Parietal lobe (tissue), 2 donors: Measurements from ENCODE around the gene HMGN1. TPM values are rescaled to one million over a fixed set of nuclear protein-coding genes. Genes with fewer than 3 reads are reported as not detected.

Experiments used
- small RNA-seq: library from RNA; depleted of rRNA; stranded (forward); fragments of <200 nt; gene quantifications from one replicate; pipeline ENCODE3, GENCODE V24; 2014; ENCODE audit warnings: low replicate concordance
- total RNA-seq: library from RNA; depleted of rRNA; stranded (reverse); fragments of >200 nt; gene quantifications from one replicate; pipeline ENCODE4 v1.2.3, GENCODE V29; 2014

The HMGN1 gene, protein sequence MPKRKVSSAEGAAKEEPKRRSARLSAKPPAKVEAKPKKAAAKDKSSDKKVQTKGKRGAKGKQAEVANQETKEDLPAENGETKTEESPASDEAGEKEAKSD
- total RNA-seq: 190 TPM

DNA sequence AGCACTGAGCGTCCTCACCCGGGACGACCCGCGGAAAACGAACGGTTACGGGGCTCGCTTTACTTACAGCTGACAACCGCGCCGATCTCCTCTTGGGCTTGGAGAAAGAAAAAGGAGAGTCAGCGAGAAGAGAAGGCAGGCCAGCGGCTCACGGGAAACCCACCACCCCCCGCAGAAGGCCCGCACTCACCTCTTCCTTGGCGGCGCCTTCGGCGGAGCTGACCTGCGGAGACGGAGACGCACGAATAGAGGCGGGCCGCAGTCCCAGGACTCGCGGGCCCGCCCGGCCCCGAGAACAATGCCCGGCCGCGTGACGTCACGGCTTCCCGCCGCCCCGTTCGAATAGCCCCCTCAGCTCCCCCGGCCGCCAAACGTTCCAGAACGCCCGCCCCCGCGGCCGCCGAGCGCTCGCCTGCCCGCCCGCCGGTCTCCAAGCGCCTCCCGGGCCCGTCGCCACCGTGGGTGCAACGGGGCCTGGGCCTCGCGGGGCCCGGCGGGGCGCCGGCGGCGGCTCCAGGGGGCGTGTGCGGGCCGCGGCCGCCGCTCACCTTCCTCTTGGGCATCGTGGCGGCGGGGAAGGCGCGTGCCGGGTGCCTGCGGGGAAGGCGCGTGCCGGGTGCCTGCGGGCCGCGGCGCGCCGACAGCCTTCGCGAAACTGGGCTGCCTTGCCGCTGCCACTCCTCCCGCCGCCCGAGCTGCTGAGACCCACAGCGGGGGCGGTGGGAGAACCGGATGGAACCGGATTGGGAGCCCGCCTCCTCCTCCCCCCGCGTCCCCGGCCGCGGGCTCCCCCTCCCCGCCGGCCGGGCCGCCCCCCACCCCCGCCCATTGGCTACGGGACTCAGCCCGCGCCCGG is at the start of gene HMGN1:
Gene HMGN1 (minus strand): TSS at position 734 of the 856 bp plus-strand sequence. CDS start 171 bp downstream, at position 563.

DNA sequence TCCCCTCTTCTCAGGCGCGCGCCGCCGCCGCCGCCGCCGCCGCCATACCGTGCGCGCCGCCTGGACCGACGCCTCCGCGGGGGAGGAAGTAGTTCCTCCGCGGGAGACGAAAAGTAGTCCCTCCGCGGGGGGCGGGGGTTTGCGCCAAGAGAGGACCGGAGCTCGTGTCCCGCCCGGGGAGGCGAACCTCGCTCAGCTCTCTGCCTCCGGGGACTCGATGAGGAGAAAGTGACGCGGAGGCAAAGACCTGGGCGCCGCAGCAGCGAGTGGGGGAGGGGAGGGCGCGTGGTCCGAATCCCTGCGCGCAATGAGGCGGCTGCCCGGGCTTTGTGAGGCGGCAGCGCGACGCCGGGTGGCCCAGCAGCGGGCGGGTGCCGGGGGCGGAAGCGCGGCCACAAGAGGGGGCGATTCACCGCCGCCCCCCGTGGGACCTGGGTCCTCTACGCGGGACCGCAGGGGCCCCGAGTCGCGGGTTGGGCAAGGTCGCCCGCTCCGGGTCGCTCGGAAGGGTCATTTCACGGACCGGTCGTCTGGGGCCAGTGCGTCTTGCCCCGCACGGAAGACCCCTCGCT is 35.2 kb downstream of the HMGN1 start, which contains the start of gene BRWD1:
Gene BRWD1 (minus strand): TSS at position 62 of the 572 bp plus-strand sequence. CDS start 141 bp downstream, outside the sequence.

Small RNAs within 50 kb of the gene (small RNA-seq; reads per million reads assigned to genes)
- not detected for gene RF00019

Other genes starting within 250 kb of the HMGN1 start
- 16.9 TPM for gene PSMG1, start 165.6 kb downstream of the HMGN1 start, total RNA-seq
- 336 TPM for gene BRWD1, start 35.5 kb downstream of the HMGN1 start, total RNA-seq
- not detected for gene LCA5L, start 96.7 kb upstream of the HMGN1 start, total RNA-seq
- 2.8 TPM for gene SH3BGR, start 102.9 kb upstream of the HMGN1 start, total RNA-seq